Measurements from ENCODE around the gene GDF2.

The GDF2 gene

GRCh38 chr10:47371629-47372485 lies 49.6 kb downstream of the GDF2 start:
- DNase-seq, result no peak

GRCh38 chr10:47372726-47373125 lies 50.5 kb downstream of the GDF2 start:
- DNase-seq, result no peak

- DNase-seq, result no peak
Measured at GRCh38 chr10:47374611-47375536, 52.6 kb downstream of the GDF2 start.

GRCh38 chr10:47376522-47377220 lies 54.4 kb downstream of the GDF2 start:
- no peak for DNase-seq

Data from activated CD4-positive, alpha-beta T cell treated with anti-CD3 and anti-CD28 coated beads for 1 hour (primary cell).